OCI-LY1 (cell line): Measurements from ENCODE around the gene EP300.
"Not testable (repeated sequence)": the region's sequence is repeated elsewhere in the genome, so short reads cannot be mapped to it uniquely, and the experiment has no call there.

Experiments
- H2AFZ ChIP-seq: fragments of 200-600 bp; sonication (generic), shearing (Covaris generic); 2 replicates; pipeline ENCODE4 v1.6.0; 2014; ENCODE audit warnings: antibody characterized with exemption, mild to moderate bottlenecking, low read length
- H3F3A ChIP-seq: fragments of 200-600 bp; sonication (generic), shearing (Covaris generic); 2 replicates; pipeline ENCODE4 v1.6.0; 2014; ENCODE audit warnings: mild to moderate bottlenecking, antibody characterized with exemption, low read length, moderate library complexity; ENCODE audit not compliant: insufficient read depth
- H3K27ac ChIP-seq: fragments of 200-600 bp; sonication (generic); 2 replicates; pipeline ENCODE4 v1.5.1; 2014; ENCODE audit warnings: low read length, mixed run types, mild to moderate bottlenecking, low read depth; ENCODE audit not compliant: poor library complexity, severe bottlenecking
- H3K27me3 ChIP-seq: fragments of 200-600 bp; sonication (generic); 2 replicates; pipeline ENCODE4 v1.6.0; 2014; ENCODE audit warnings: antibody characterized with exemption, mild to moderate bottlenecking, low read length, moderate library complexity; ENCODE audit not compliant: insufficient read depth
- H3K36me3 ChIP-seq: fragments of 200-600 bp; sonication (generic); 2 replicates; pipeline ENCODE4 v1.6.1; 2014; ENCODE audit warnings: mild to moderate bottlenecking, antibody characterized with exemption, low read length, moderate library complexity, mixed read lengths; ENCODE audit not compliant: insufficient read depth
- H3K4me1 ChIP-seq: fragments of 200-600 bp; sonication (generic); 2 replicates; pipeline ENCODE4 v1.5.1; 2014; ENCODE audit warnings: mild to moderate bottlenecking, low read length, moderate library complexity; ENCODE audit not compliant: insufficient read depth, severe bottlenecking
- H3K4me2 ChIP-seq: fragments of 200-600 bp; sonication (generic), shearing (Covaris generic); 2 replicates; pipeline ENCODE4 v1.6.1; 2014; ENCODE audit warnings: low read length
- H3K4me3 ChIP-seq: fragments of 200-600 bp; sonication (generic); 2 replicates; pipeline ENCODE4 v1.5.1; 2014; ENCODE audit warnings: low read length, low read depth, mild to moderate bottlenecking, mixed read lengths; ENCODE audit not compliant: poor library complexity, severe bottlenecking
- H3K79me2 ChIP-seq: fragments of 200-600 bp; shearing (Covaris generic); 2 replicates; pipeline ENCODE4 v1.6.1; 2016; ENCODE audit warnings: mixed run types, low read length, mixed read lengths; ENCODE audit not compliant: insufficient read depth
- H3K9ac ChIP-seq: fragments of 200-600 bp; sonication (generic), shearing (Covaris generic); 2 replicates; pipeline ENCODE4 v1.6.1; 2014; ENCODE audit warnings: mild to moderate bottlenecking, low read length, mixed read lengths
- H3K9me2 ChIP-seq: fragments of 200-600 bp; sonication (generic), shearing (Covaris generic); 2 replicates; pipeline ENCODE4 v1.6.1; 2014; ENCODE audit warnings: low read depth, mild to moderate bottlenecking, low read length, mixed read lengths
- H3K9me3 ChIP-seq: fragments of 200-600 bp; shearing (Covaris generic); 2 replicates; pipeline ENCODE4 v1.6.1; 2014; ENCODE audit warnings: low read length, mixed read lengths
- H4K20me1 ChIP-seq: fragments of 200-600 bp; sonication (generic), shearing (Covaris generic); 2 replicates; pipeline ENCODE4 v1.6.0; 2016; ENCODE audit warnings: mild to moderate bottlenecking, low read length; ENCODE audit not compliant: insufficient read depth
- EZH2 ChIP-seq: fragments of 200-600 bp; sonication (generic), shearing (Covaris generic); IDR thresholded peaks from 2 replicates; pipeline ENCODE4 v1.8.0; 2017; ENCODE audit warnings: borderline replicate concordance, mixed run types, mild to moderate bottlenecking, antibody characterized with exemption, low read length, moderate library complexity, mixed read lengths
- TF ChIP-seq, protein P1 (sequence below): fragments of 200-600 bp; sonication (generic), shearing (Covaris generic); IDR thresholded peaks from 2 replicates; pipeline ENCODE4 v1.5.1; 2017; ENCODE audit warnings: mild to moderate bottlenecking, antibody characterized with exemption, low read length, moderate library complexity, mixed read lengths

Gene EP300

DNA sequence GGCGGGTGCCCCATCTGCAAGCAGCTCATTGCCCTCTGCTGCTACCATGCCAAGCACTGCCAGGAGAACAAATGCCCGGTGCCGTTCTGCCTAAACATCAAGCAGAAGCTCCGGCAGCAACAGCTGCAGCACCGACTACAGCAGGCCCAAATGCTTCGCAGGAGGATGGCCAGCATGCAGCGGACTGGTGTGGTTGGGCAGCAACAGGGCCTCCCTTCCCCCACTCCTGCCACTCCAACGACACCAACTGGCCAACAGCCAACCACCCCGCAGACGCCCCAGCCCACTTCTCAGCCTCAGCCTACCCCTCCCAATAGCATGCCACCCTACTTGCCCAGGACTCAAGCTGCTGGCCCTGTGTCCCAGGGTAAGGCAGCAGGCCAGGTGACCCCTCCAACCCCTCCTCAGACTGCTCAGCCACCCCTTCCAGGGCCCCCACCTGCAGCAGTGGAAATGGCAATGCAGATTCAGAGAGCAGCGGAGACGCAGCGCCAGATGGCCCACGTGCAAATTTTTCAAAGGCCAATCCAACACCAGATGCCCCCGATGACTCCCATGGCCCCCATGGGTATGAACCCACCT is 84.7 kb downstream of the EP300 start:
- TF ChIP-seq, protein P1, sequence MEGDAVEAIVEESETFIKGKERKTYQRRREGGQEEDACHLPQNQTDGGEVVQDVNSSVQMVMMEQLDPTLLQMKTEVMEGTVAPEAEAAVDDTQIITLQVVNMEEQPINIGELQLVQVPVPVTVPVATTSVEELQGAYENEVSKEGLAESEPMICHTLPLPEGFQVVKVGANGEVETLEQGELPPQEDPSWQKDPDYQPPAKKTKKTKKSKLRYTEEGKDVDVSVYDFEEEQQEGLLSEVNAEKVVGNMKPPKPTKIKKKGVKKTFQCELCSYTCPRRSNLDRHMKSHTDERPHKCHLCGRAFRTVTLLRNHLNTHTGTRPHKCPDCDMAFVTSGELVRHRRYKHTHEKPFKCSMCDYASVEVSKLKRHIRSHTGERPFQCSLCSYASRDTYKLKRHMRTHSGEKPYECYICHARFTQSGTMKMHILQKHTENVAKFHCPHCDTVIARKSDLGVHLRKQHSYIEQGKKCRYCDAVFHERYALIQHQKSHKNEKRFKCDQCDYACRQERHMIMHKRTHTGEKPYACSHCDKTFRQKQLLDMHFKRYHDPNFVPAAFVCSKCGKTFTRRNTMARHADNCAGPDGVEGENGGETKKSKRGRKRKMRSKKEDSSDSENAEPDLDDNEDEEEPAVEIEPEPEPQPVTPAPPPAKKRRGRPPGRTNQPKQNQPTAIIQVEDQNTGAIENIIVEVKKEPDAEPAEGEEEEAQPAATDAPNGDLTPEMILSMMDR, result no peak
- no peak for TF ChIP-seq EZH2
- no peaks in the 10 kb centered on the region for H3K4me1 ChIP-seq
- no peaks in the 10 kb centered on the region for H3K9me2 ChIP-seq

GRCh38 chr22:41177622-41178424 is 85.4 kb downstream of the EP300 start:
- Histone ChIP-seq H3K36me3 (peaks cover 78% of the 10 kb centered on the region), H3K4me2 (no peak overlapping the region), H3K27ac (no peak overlapping the region), H3K4me1 (no peaks in the 10 kb centered on the region), H3K9me2 (no peaks in the 10 kb centered on the region), H3K4me3 (no peak overlapping the region), H2AFZ (no peak overlapping the region), H3K79me2 (no peaks in the 10 kb centered on the region), H3K9ac (no peak overlapping the region), H3F3A (no peaks in the 10 kb centered on the region), H3K9me3 (no peaks in the 10 kb centered on the region), H4K20me1 (no peaks in the 10 kb centered on the region), H3K27me3 (no peaks in the 10 kb centered on the region)
- TF ChIP-seq, protein P1, result no peak
- TF ChIP-seq EZH2, result no peak

More for the DNA sequence above, 84.7 kb downstream of the EP300 start:
- Histone ChIP-seq H3K4me2 (no peak overlapping the region), H3K79me2 (no peaks in the 10 kb centered on the region), H3K27me3 (no peaks in the 10 kb centered on the region), H3F3A (no peaks in the 10 kb centered on the region), H3K36me3 (peaks cover 85% of the 10 kb centered on the region), H3K9me3 (no peaks in the 10 kb centered on the region), H2AFZ (no peak overlapping the region), H3K27ac (no peak overlapping the region), H4K20me1 (no peaks in the 10 kb centered on the region), H3K9ac (no peak overlapping the region), H3K4me3 (no peak overlapping the region)

GRCh38 chr22:41178425-41178975 is 86.1 kb downstream of the EP300 start:
- peaks cover 71% of the 10 kb centered on the region for H3K36me3 ChIP-seq
- H3K9me2 ChIP-seq, result no peaks in the 10 kb centered on the region
- no peaks in the 10 kb centered on the region for H3K27me3 ChIP-seq
- H3K79me2 ChIP-seq, result no peaks in the 10 kb centered on the region
- no peaks in the 10 kb centered on the region for H3K4me1 ChIP-seq
- H2AFZ ChIP-seq, result no peak overlapping the region
- no peak overlapping the region for H3K27ac ChIP-seq
- no peak overlapping the region for H3K9ac ChIP-seq
- H3K9me3 ChIP-seq, result no peaks in the 10 kb centered on the region
- H3K4me3 ChIP-seq, result no peak overlapping the region
- H3F3A ChIP-seq, result no peaks in the 10 kb centered on the region
- H4K20me1 ChIP-seq, result no peaks in the 10 kb centered on the region
- TF ChIP-seq, protein P1, result no peak
- TF ChIP-seq EZH2, result no peak
- H3K4me2 ChIP-seq, result no peak overlapping the region

DNA sequence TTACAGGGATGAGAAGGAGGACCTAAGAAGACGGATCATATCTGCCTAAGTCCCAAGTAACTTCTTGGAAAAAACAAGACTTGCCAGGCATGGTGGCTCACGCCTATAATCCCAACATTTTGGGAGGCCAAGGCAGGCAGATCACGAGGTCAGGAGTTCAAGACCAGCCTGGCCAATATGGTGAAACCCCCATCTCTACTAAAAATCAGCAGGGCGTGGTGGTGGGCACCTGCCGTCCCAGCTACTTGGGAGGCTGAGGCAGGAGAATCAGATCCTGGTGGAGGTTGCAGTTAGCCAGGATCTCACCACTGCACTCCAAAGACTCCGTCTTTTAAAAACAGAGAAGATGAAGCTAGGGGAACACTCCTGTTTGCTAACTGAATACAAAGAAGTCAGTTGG is 88.0 kb downstream of the EP300 start:
- H3K4me2 ChIP-seq, H3K79me2 ChIP-seq, H3K4me3 ChIP-seq, H3K9ac ChIP-seq, H3K9me3 ChIP-seq, H3K27ac ChIP-seq, H4K20me1 ChIP-seq, H3F3A ChIP-seq, H2AFZ ChIP-seq, H3K4me1 ChIP-seq, H3K9me2 ChIP-seq, H3K27me3 ChIP-seq: not testable (repeated sequence)
- peaks cover 52% of the 10 kb centered on the region for H3K36me3 ChIP-seq
